GM18951 (cell line): ENCODE results near the gene SCAF1.

Source experiments
- POLR2A ChIP-seq: IDR thresholded peaks from 4 replicates; pipeline ENCODE4 v1.6.1; 2011; ENCODE audit warnings: mild to moderate bottlenecking; ENCODE audit not compliant: insufficient read length, insufficient read depth; ENCODE audit errors: extremely low read depth
- in situ Hi-C: fragments of 300-500 bp; cut with MboI; formaldehyde crosslinking; loops from one replicate; pipeline ENCODE4 v1.12.0; 2022; ENCODE audit warnings: low sequenced_read_pairs, mixed read lengths, inconsistent platforms; ENCODE audit not compliant: unreplicated experiment

The SCAF1 gene

DNA sequence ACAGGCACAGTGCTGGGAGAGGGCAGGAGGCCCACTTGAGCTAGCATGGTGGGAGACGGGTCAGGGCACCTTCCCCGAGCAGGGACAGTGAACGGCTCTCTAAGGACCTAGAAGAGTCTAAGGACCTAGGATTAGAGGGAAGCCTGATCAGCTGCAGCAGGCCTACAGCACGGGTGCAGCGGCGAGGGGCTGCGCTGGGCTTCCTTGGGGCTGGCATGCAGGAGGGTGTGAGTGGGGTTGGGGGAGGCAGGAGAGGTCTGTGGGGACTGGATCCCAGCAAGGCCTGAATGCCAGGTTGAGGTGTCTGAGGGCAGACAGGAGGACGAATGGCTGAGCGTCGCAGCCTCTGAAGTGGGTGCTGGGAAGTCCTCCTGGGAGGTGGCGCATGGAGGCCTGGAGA, 3.6 kb downstream of the SCAF1 start:
- no peak for TF ChIP-seq POLR2A
- in situ Hi-C loops = no loop called here

DNA sequence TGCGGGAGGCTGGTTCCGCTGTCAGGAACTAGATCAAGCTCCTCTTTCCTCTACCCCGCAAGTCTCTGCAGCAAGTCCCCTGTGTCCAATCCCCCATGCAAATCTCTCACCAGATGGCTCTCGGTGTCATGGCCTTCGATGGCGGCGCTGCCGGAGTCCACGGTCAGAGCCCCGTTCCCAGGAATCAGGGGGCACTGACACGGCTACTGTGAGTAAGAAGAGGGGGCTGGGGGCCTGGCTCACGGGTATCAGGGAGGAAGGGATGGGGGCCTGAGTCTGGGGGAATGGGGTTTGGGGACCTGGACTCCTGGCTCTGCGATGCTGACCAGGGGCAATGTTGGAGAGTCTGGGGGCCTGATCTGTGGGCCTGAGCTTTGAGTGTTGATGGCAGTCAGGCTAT, 4.0 kb downstream of the SCAF1 start:
- in situ Hi-C loops = no loop called here
- TF ChIP-seq POLR2A = no peak

DNA sequence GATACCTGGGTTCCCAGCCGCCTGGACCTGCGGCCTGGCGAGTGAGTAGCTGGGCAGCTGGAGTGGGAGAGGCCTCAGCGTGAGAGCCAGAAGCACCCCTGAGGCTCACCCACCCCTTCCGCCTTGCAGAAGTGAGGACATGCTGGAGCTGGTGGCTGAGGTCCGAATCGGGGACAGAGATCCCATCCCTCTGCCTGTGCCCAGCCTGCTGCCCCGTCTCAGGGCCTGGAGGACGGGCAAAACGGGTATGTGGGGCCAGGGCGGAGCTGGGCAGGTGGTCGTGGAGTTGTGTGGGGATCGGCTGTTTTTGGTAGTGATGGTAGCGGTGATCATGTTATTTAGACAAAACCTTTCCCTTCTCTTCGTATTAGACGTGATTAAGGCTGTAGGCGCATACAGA, 4.6 kb downstream of the SCAF1 start:
- no peak for TF ChIP-seq POLR2A
- in situ Hi-C loops = no loop called here

DNA sequence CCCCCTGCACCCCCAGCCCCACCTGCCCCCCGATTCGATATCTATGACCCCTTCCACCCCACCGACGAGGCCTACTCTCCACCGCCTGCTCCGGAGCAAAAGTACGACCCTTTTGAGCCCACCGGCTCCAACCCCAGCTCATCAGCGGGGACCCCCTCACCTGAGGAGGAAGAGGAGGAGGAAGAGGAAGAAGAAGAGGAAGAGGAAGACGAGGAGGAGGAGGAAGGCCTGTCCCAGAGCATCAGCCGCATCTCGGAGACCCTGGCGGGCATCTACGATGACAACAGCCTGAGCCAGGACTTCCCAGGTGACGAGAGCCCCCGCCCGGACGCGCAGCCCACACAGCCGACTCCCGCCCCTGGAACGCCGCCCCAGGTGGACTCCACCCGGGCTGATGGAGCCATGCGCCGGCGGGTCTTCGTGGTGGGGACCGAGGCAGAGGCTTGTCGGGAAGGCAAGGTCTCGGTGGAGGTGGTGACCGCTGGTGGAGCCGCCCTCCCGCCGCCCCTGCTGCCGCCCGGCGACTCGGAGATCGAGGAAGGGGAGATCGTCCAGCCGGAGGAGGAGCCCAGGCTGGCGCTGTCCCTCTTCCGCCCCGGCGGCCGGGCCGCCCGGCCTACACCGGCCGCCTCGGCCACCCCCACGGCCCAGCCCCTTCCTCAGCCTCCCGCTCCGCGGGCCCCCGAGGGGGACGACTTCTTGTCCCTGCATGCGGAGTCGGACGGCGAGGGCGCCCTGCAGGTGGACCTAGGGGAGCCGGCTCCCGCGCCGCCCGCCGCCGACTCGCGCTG, 9.2 kb downstream of the SCAF1 start:
- in situ Hi-C loops = no loop called here
- TF ChIP-seq POLR2A = no peak

DNA sequence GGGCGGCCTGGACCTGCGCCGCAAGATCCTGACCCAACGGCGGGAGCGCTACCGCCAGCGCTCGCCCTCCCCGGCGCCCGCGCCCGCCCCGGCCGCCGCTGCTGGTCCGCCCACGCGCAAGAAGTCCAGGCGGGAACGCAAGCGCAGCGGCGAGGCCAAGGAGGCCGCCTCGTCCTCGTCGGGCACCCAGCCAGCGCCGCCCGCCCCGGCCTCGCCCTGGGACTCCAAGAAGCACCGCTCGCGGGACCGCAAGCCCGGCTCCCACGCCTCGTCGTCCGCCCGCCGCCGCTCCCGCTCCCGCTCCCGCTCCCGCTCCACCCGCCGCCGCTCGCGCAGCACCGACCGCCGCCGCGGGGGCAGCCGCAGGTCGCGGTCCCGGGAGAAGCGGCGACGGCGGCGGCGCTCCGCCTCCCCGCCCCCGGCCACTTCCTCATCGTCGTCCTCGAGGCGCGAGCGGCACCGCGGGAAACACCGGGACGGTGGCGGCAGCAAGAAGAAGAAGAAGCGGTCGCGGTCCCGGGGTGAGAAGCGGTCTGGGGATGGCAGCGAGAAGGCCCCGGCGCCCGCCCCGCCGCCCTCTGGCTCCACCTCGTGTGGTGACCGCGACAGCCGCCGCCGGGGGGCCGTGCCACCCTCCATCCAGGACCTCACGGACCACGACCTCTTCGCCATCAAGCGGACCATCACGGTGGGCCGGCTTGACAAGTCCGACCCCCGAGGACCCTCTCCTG, 10.0 kb downstream of the SCAF1 start:
- no peak for TF ChIP-seq POLR2A
- in situ Hi-C loops = no loop called here

DNA sequence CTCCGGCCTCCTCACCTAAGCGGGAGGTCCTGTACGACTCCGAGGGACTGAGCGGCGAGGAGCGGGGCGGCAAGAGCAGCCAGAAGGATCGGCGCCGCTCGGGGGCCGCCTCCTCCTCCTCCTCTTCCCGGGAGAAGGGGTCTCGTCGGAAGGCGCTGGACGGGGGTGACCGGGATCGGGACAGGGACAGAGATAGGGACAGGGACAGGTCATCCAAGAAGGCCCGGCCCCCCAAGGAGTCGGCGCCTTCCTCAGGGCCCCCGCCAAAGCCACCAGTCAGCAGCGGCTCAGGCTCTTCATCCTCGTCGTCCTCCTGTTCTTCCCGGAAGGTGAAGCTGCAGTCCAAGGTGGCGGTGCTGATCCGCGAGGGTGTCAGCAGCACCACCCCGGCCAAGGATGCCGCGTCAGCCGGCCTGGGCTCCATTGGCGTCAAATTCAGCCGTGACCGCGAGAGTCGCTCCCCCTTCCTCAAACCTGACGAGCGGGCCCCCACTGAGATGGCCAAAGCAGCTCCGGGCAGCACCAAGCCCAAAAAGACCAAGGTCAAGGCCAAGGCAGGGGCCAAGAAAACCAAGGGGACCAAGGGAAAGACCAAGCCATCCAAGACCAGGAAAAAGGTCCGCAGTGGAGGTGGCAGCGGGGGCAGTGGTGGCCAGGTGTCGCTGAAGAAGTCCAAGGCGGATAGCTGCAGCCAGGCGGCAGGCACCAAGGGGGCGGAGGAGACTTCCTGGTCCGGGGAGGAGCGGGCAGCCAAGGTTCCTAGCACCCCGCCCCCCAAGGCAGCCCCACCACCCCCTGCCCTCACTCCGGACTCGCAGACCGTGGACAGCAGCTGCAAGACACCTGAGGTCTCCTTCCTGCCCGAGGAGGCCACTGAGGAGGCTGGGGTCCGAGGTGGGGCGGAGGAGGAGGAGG, 10.8 kb downstream of the SCAF1 start:
- in situ Hi-C loops = no loop called here
- TF ChIP-seq POLR2A = no peak

DNA sequence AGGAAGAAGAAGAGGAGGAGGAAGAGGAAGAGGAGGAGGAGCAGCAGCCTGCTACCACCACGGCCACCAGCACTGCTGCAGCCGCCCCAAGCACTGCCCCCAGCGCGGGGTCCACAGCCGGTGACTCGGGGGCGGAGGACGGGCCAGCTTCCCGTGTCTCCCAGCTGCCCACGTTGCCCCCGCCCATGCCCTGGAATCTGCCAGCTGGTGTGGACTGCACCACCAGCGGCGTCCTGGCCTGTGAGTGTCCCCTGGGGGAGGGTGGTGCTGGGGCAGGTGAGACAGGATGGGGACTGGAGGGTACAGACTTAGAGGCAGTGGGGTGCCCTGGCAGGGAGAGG, 11.4 kb downstream of the SCAF1 start:
- TF ChIP-seq POLR2A = no peak
- in situ Hi-C loops = no loop called here

DNA sequence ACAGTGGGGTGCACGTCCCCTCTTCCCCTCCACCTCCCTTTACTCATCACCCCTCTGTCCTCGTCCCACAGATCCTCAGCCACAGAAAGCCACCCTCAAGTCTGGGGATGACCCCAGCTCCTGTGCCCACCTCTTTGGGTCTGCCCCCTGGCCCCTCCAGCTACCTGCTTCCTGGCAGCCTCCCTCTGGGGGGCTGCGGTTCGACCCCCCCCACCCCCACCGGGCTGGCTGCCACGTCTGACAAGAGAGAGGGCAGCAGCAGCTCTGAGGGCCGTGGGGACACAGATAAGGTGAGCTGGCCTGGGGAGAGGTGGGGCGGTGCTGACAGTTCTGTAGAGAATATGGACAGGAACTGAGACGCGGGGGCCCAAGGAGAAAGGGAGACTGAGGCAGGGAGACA, 12.6 kb downstream of the SCAF1 start:
- TF ChIP-seq POLR2A = no peak
- in situ Hi-C loops = no loop called here

DNA sequence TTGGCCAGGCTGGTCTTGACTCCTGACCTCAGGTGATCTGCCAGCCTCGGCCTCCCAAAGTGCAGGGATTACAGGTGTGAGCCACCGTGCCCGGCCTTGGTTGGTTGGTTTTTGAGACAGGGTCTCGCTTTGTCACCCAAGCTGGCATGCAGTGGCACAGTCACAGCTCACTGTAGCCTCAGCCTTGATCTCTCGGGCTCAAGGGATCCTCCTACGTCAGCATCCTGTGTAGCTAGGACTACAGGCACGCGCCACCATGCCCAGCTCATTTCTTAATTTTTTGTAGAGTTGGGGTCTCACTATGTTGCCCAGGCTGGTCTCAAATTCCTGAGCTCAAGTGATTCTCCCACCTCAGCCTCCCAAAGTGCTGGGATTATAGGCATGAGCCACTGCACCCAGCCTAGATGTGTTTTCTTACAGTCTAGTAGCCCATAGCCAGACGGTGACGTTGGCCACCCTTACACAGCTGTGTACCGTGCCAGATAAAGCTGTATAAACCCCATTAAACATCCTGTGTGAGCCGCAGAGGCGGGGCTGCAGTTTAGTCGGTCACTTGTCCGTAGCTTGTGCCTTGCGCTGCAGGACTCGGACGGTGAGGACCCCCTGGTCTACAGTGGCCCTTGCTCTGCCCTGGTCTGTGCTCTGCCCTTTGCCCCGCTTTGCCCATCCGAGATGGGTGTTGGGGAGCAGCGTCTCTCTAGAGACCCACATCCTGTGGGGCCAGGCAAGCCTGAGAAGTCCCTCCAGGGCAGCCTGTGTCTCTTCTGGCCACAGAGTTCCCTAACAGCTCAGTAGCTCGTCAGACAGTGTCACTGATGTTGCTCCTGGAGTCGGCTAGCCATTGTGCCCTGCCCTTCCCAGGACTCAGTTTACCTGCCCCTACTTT, 13.8 kb downstream of the SCAF1 start:
- TF ChIP-seq POLR2A = no peak
- in situ Hi-C loops = no loop called here

DNA sequence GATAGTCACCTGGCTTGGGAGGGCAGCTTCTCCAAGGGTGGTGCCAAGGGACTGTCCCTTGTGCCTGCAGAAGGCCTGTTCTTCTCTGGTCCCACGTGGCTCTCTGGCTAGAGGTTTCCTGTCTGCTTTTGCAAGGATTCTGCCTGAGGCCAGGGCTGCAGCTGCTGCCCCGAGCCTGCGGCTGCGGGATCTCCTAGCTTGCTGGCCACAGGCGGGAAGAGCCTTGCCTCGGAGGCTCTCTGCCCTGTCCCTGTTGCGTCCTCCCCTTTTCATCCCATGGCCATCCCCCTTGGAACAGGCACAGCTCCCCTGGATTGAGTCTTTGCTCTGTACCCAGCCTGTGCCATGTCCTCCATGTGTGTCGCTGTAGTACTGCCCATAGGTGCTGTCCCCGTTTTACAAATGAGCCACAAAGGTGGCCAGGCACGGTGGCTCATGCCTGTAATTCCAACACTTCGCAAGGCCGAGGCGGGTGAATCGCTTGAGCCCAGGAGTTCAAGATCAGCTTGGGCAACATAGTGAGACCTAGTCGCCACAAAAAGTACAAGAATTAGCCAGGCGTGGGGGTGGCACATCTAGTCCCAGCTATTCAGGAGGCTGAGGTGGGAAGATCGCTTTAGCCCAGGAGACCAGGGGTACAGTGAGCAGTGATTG, 14.6 kb downstream of the SCAF1 start:
- in situ Hi-C loops = no loop called here
- TF ChIP-seq POLR2A = no peak

DNA sequence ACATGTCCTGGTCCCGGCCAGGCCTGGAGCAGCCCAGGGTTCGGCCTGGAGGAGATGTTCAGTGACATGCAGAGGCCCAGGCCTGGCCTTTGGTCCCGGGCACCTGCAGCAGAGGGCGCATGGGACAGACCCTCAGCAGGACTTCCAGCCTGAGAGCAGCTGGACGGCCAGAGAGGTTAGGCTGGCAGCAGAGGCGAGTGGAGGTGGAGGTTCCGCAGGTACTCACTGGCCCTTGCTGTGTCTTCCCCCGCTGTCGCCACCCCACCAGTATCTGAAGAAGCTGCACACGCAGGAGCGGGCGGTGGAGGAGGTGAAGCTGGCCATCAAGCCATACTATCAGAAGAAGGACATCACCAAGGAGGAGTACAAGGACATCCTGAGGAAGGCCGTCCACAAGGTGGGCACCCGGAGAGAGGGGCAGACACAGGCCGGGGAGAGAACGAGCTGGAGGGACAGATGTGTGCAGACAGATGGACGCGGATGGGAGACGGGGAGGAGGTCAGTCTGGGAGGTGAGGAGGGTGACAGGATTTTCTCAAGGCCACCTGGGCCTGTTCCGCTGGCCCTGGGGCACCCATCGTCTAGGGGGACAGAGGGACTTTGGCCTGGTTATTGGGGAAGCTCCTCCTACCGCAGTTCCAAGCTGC, 15.6 kb downstream of the SCAF1 start:
- in situ Hi-C loops = no loop called here
- no peak for TF ChIP-seq POLR2A

DNA sequence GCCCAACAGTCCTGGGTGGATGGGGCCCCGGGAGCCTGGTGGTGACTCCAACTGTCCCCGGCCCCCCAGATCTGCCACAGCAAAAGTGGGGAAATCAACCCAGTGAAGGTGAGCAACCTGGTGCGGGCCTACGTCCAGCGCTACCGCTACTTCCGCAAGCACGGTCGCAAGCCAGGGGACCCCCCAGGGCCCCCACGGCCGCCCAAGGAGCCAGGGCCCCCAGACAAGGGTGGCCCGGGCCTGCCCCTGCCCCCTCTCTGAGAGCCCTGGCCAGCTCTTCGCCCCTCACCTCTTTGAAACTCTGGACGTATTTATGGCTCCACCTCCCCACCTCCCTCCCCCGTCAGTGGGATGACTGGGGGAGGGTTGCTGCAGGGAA, 16.1 kb downstream of the SCAF1 start:
- TF ChIP-seq POLR2A = no peak
- in situ Hi-C loops = no loop called here
